Kidney (tissue), 14 donors: Measurements from ENCODE around the gene ATG10. TPM values are rescaled to one million over a fixed set of nuclear protein-coding genes. Genes with fewer than 3 reads are reported as not detected.

Experiments
- DNase-seq, 5 donors: peaks; one replicate each; pipeline ENCODE4 v3.0.0-alpha.2; 2013 to 2020
- FAIRE-seq: peaks from 2 replicates; lab custom pipeline; 2012; peaks lifted over from hg19 to GRCh38; lab: Jason Lieb, UNC
- H3K27ac ChIP-seq, 2 donors: one replicate each; pipeline ENCODE4 v1.7.0; 2013; ENCODE audit warnings: low read depth in 2 of 2, low read length in 2 of 2, inconsistent platforms in 1 of 2
- H3K27me3 ChIP-seq: one replicate; pipeline ENCODE4 v1.7.1; 2013; ENCODE audit warnings: low read length, inconsistent platforms; ENCODE audit not compliant: control insufficient read depth, insufficient read depth
- H3K36me3 ChIP-seq, 3 donors: one replicate each; pipeline versions ENCODE4 v1.7.0 to v1.7.1; 2013; ENCODE audit warnings: low read length in 3 of 3, control low read depth in 1 of 3, inconsistent platforms in 1 of 3; ENCODE audit not compliant: insufficient read depth in 3 of 3, control insufficient read depth in 2 of 3
- H3K4me1 ChIP-seq, 3 donors: one replicate each; pipeline versions ENCODE4 v1.7.0 to v1.7.1; 2013; ENCODE audit warnings: low read length in 3 of 3, inconsistent platforms in 1 of 3, low read depth in 1 of 3; ENCODE audit not compliant: control insufficient read depth in 2 of 3, insufficient read depth in 2 of 3
- H3K4me3 ChIP-seq, 3 donors: one replicate each; pipeline versions ENCODE4 v1.7.0 to v1.8.1; 2013; ENCODE audit warnings: low read length in 3 of 3, control low read depth in 1 of 3, inconsistent platforms in 1 of 3
- H3K9ac ChIP-seq, 3 donors: one replicate each; pipeline versions ENCODE4 v1.7.0 to v1.7.1; 2013; ENCODE audit warnings: low read length in 3 of 3, control low read depth in 1 of 3, inconsistent platforms in 1 of 3
- H3K9me3 ChIP-seq, 3 donors: one replicate each; pipeline versions ENCODE4 v1.7.0 to v1.7.1; 2013; ENCODE audit warnings: low read length in 3 of 3, control low read depth in 1 of 3, inconsistent platforms in 1 of 3; ENCODE audit not compliant: control insufficient read depth in 2 of 3, insufficient read depth in 1 of 3
- intact Hi-C: fragments of 100-400 bp; cut with DNase I; formaldehyde crosslinking; loops from one replicate; pipeline ENCODE4 v1.11.1; 2022
- polyA plus RNA-seq: library from polyadenylated mRNA; stranded (reverse); fragments of 350-450 nt; fragmentation: Illumina TruSeq; extraction: RNeasy Lipid Tissue Mini Kit (QIAGEN cat#74804); gene quantifications from one replicate; pipeline ENCODE4 v1.2.3, GENCODE V29; 2014; ENCODE audit warnings: low read depth, low replicate concordance; ENCODE audit not compliant: insufficient read depth
- total RNA-seq: library from RNA; stranded (reverse); fragmentation: NEBNext Ultra II Directional; extraction: Animal tissue kit (Norgen Biotek cat#: 25700); gene quantifications from one replicate; pipeline ENCODE4 v1.2.1, GENCODE V29; 2021
- TF ChIP-seq, protein P1 (sequence below): IDR thresholded peaks from 3 replicates; pipeline ENCODE4 v1.5.1; 2012; ENCODE audit warnings: mild to moderate bottlenecking, moderate library complexity, borderline replicate concordance; ENCODE audit not compliant: insufficient read depth; ENCODE audit errors: extremely low read depth
- donor health status: control.
- donor health status: control.
- donor health status: control.
- donor health status: control.
- donor health status: control.
- donor health status: DM: yes; HTN: yes; CAD: no.
- donor health status: Normal renal cell carcinoma (clear cell type).

The ATG10 gene
- total and polyA plus RNA-seq, 2 donors from 2014 or later = 8.6 to 8.7 TPM

DNA sequence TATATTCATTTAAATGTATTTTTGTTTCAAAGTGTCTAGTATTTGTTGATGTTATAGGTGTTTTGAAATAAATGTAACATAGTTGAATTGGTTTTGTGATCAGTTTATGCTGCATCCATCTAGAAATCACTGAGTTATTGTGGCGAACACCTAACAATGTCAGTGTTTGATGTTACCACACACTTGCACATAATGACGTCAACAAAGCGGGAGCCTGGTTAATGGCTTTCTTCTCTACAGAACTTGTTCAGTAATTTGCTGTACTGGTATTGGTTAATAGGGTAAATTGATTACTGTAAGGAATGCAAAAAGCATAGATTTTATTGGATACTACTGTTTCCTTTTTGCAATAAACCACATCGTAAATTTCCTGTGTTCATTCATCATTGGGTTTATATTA, 133.0 kb downstream of the ATG10 start:
- H3K4me1 ChIP-seq = peaks cover 3 to 14% (median 9%) of the 10 kb centered on the region in 3 donors
- H3K4me3 ChIP-seq = no peak overlapping the region
- FAIRE-seq (no peak), DNase-seq (no peak)
- H3K27me3 ChIP-seq = no peaks in the 10 kb centered on the region
- H3K36me3 ChIP-seq = no peaks in the 10 kb centered on the region
- intact Hi-C loops = no loop called here
- TF ChIP-seq, protein P1, sequence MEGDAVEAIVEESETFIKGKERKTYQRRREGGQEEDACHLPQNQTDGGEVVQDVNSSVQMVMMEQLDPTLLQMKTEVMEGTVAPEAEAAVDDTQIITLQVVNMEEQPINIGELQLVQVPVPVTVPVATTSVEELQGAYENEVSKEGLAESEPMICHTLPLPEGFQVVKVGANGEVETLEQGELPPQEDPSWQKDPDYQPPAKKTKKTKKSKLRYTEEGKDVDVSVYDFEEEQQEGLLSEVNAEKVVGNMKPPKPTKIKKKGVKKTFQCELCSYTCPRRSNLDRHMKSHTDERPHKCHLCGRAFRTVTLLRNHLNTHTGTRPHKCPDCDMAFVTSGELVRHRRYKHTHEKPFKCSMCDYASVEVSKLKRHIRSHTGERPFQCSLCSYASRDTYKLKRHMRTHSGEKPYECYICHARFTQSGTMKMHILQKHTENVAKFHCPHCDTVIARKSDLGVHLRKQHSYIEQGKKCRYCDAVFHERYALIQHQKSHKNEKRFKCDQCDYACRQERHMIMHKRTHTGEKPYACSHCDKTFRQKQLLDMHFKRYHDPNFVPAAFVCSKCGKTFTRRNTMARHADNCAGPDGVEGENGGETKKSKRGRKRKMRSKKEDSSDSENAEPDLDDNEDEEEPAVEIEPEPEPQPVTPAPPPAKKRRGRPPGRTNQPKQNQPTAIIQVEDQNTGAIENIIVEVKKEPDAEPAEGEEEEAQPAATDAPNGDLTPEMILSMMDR = no peak
- H3K27ac ChIP-seq = no peak overlapping the region
- H3K9me3 ChIP-seq = no peaks in the 10 kb centered on the region
- H3K9ac ChIP-seq = no peak overlapping the region

DNA sequence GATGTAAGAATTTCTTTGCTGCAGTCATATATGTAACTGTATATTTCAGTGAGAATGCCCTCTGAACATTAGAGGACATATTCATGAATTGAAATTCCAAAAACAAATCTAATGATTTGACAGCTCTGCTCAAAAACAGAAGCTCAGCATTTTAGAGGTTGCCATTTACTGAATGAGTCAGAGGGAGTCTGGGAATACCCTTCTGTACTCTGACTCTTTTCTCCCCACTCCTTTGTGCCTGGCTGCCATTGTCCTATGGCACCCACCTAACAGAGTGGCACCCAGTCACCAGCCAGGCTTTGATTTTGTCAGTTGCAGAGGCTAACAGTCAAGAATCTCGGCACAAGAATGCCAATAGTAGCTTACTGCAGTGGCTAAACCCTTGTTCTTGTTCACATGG, 133.6 kb downstream of the ATG10 start:
- Histone ChIP-seq H3K9me3 (no peaks in the 10 kb centered on the region), H3K9ac (no peak overlapping the region), H3K27ac (no peak overlapping the region), H3K27me3 (no peaks in the 10 kb centered on the region), H3K4me1 (peaks cover 3 to 14% (median 6%) of the 10 kb centered on the region in 3 donors), H3K4me3 (no peak overlapping the region), H3K36me3 (no peaks in the 10 kb centered on the region)
- intact Hi-C loops = no loop called here
- DNase-seq = peak in 1 of 5 donors; percentile 24
- TF ChIP-seq, protein P1 = no peak
- FAIRE-seq = no peak

DNA sequence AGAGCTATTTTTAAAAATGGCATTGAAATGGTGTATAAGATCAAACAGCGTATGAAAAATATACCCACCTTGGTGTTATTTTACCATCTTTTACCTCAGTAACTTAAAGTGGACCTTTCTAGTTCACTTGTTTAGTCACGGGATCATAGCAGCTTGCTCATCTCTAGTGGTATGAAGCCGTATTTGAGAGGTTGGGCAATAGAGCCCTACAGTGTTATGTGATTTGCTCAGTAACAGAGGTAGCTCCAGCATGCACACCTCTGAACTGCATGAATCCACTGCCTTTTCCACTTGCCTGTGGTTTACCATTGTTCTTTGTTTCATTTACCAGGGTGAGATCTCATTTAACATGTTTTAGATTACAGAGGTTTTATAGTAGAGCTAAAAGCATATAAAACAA, 134.4 kb downstream of the ATG10 start:
- H3K4me3 ChIP-seq = no peak overlapping the region
- H3K27ac ChIP-seq = no peak overlapping the region
- TF ChIP-seq, protein P1 = no peak
- H3K9me3 ChIP-seq = no peaks in the 10 kb centered on the region
- peak in 1 of 5 donors; percentile 21 for DNase-seq
- peaks cover 3 to 10% (median 5%) of the 10 kb centered on the region in 3 donors for H3K4me1 ChIP-seq
- intact Hi-C loops = no loop called here
- H3K27me3 ChIP-seq = no peaks in the 10 kb centered on the region
- no peak overlapping the region for H3K9ac ChIP-seq
- FAIRE-seq = no peak
- H3K36me3 ChIP-seq = no peaks in the 10 kb centered on the region

DNA sequence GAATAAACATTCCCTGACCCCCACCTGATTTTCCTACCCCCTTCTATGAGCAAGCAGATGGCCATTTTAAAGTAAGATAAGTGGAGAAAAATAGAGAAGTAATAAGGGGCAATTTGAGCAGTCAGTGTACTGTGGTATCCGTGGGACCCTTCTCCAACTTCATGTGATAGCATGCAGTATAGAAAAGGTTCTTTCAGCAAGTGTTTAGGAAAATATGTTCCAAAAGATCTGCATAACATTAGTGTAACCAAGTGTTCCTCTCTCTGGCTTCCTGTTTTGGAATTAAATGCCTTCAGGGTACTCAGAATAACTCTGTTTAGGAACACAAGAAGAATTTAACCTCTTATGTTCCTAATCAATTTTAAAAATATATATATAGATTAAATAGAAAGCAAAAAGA, 134.9 kb downstream of the ATG10 start:
- Histone ChIP-seq H3K4me1 (peaks cover 3 to 10% (median 5%) of the 10 kb centered on the region in 3 donors), H3K27ac (no peak overlapping the region), H3K36me3 (no peaks in the 10 kb centered on the region), H3K9me3 (no peaks in the 10 kb centered on the region), H3K27me3 (no peaks in the 10 kb centered on the region), H3K4me3 (no peak overlapping the region), H3K9ac (no peak overlapping the region)
- DNase-seq (peak in 2 of 5 donors; percentile 23 to 54), FAIRE-seq (no peak)
- intact Hi-C loops = no loop called here
- TF ChIP-seq, protein P1 = no peak
